WERI-Rb-1 (cell line): ENCODE data around the gene DNLZ.

Experiments
- DNase-seq: peaks from one replicate; pipeline ENCODE4 v3.0.0-alpha.2; 2020
- H3K27ac ChIP-seq: fragments of 250-450 bp; sonication (Bioruptor Pico); 2 replicates; pipeline ENCODE4 v1.5.1; 2020; ENCODE audit warnings: mild to moderate bottlenecking, moderate library complexity
- H3K27me3 ChIP-seq: fragments of 250-450 bp; sonication (Bioruptor Pico); 2 replicates; pipeline ENCODE4 v1.5.1; 2021; ENCODE audit warnings: mild to moderate bottlenecking, low read depth, moderate library complexity; ENCODE audit not compliant: insufficient read depth, severe bottlenecking
- H3K36me3 ChIP-seq: fragments of 250-450 bp; sonication (Bioruptor Pico); 2 replicates; pipeline ENCODE4 v1.5.1; 2020; ENCODE audit warnings: mild to moderate bottlenecking, moderate library complexity
- H3K4me3 ChIP-seq: 2 replicates; pipeline ENCODE4 v1.5.1; 2011; ENCODE audit warnings: low read depth, mild to moderate bottlenecking, control low read depth, low read length
- H3K9me3 ChIP-seq: fragments of 250-450 bp; sonication (Bioruptor Pico); 2 replicates; pipeline ENCODE4 v1.5.1; 2021; ENCODE audit warnings: mild to moderate bottlenecking, moderate library complexity; ENCODE audit not compliant: severe bottlenecking
- CTCF ChIP-seq: IDR thresholded peaks from 2 replicates; pipeline ENCODE4 v1.5.1; 2011; ENCODE audit warnings: low read depth, mild to moderate bottlenecking, control low read depth, inconsistent platforms, low read length

Gene DNLZ

GRCh38 chr9:136377341-136378169, 14.0 kb upstream of the DNLZ start:
- DNase-seq: no peak
- no peaks in the 10 kb centered on the region for H3K9me3 ChIP-seq
- no peak for TF ChIP-seq CTCF
- H3K27me3 ChIP-seq: no peaks in the 10 kb centered on the region
- no peak overlapping the region for H3K27ac ChIP-seq
- H3K4me3 ChIP-seq: no peak overlapping the region
- H3K36me3 ChIP-seq: peaks cover 50% of the 10 kb centered on the region

GRCh38 chr9:136376457-136376856, 12.9 kb upstream of the DNLZ start:
- Histone ChIP-seq H3K27me3 (no peaks in the 10 kb centered on the region), H3K9me3 (no peaks in the 10 kb centered on the region), H3K27ac (no peak overlapping the region), H3K4me3 (no peak overlapping the region), H3K36me3 (peaks cover 41% of the 10 kb centered on the region)
- no peak for DNase-seq
- TF ChIP-seq CTCF: no peak

GRCh38 chr9:136375096-136375495, 11.6 kb upstream of the DNLZ start:
- Histone ChIP-seq H3K27me3 (no peaks in the 10 kb centered on the region), H3K4me3 (no peak overlapping the region), H3K36me3 (peaks cover 41% of the 10 kb centered on the region), H3K27ac (no peak overlapping the region), H3K9me3 (no peaks in the 10 kb centered on the region)
- no peak for DNase-seq
- no peak for TF ChIP-seq CTCF

- no peaks in the 10 kb centered on the region for H3K27me3 ChIP-seq
- no peak for DNase-seq
- TF ChIP-seq CTCF: no peak
- H3K36me3 ChIP-seq: peaks cover 39% of the 10 kb centered on the region
- peak overlapping the region; percentile 87 for H3K27ac ChIP-seq
- H3K4me3 ChIP-seq: no peak overlapping the region
- no peaks in the 10 kb centered on the region for H3K9me3 ChIP-seq
Measured at GRCh38 chr9:136374183-136374575, 10.6 kb upstream of the DNLZ start.

- H3K27ac ChIP-seq: peak within 1 kb of the TSS; percentile 87
- 0 out of 2 replicates have a peak, but pooled peaks have one; percentile 4 for TF ChIP-seq CTCF
- H3K36me3 ChIP-seq: peaks cover 33% of the 10 kb centered on the region
- no peaks in the 10 kb centered on the region for H3K9me3 ChIP-seq
- peak within 1 kb of the TSS; percentile 43 for H3K4me3 ChIP-seq
- no peaks in the 10 kb centered on the region for H3K27me3 ChIP-seq
- DNase-seq: peak; percentile 88
Measured at GRCh38 chr9:136373300-136374182, 10.0 kb upstream of the DNLZ start, which contains the start of gene CARD9. Gene CARD9 (minus strand): TSS chr9:136373669. CDS start chr9:136372078, 1,591 bp downstream.
